ENCODE data around the gene SLF2. TPM values are rescaled to one million over a fixed set of nuclear protein-coding genes. Genes with fewer than 3 reads are reported as not detected.
"Not testable (repeated sequence)": the region's sequence is repeated elsewhere in the genome, so short reads cannot be mapped to it uniquely, and the experiment has no call there.

Gene SLF2
- total RNA-seq, 1 donor from 2014 or later: 3.1 TPM

GRCh38 chr10:100970076-100970913, 57.5 kb downstream of the SLF2 start:
- no peaks in the 10 kb centered on the region for H3K9me3 ChIP-seq
- intact Hi-C loops (cut with DNase I): no loop called here
- peak overlapping the region in 1 of 2 donors; percentile 39 for H3K27ac ChIP-seq
- peaks cover 4 to 9% of the 10 kb centered on the region in 2 donors for H3K36me3 ChIP-seq
- H3K4me1 ChIP-seq: peaks cover 8 to 9% of the 10 kb centered on the region in 2 donors
- TF ChIP-seq CTCF (IDR thresholded peaks at IDR 0.05): no peak
- H3K4me3 ChIP-seq: peak overlapping the region in 1 of 2 donors; percentile 74
- peak in 1 of 2 donors; percentile 62 for DNase-seq (ENCODE audit: low spot score in 2 of 2)
- H3K27me3 ChIP-seq: no peaks in the 10 kb centered on the region

GRCh38 chr10:100970914-100971811, 58.4 kb downstream of the SLF2 start:
- Histone ChIP-seq H3K4me3 (no peak overlapping the region), H3K9me3 (no peaks in the 10 kb centered on the region), H3K36me3 (peaks cover 0 to 5% of the 10 kb centered on the region in 2 donors), H3K27ac (no peak overlapping the region), H3K27me3 (no peaks in the 10 kb centered on the region), H3K4me1 (peaks cover 8 to 9% of the 10 kb centered on the region in 2 donors)
- no peak for TF ChIP-seq CTCF (IDR thresholded peaks at IDR 0.05)
- intact Hi-C loops (cut with DNase I): no loop called here
- DNase-seq (ENCODE audit: low spot score in 2 of 2): peak in 1 of 2 donors; percentile 52

GRCh38 chr10:100972115-100972903, 59.5 kb downstream of the SLF2 start:
- intact Hi-C loops (cut with DNase I): no loop called here
- Histone ChIP-seq H3K4me3 (no peak overlapping the region), H3K36me3 (peaks cover 0 to 3% of the 10 kb centered on the region in 2 donors), H3K27me3 (no peaks in the 10 kb centered on the region), H3K9me3 (no peaks in the 10 kb centered on the region), H3K4me1 (peaks cover 8 to 9% of the 10 kb centered on the region in 2 donors), H3K27ac (no peak overlapping the region)
- peak in 1 of 2 donors; percentile 51 for DNase-seq (ENCODE audit: low spot score in 2 of 2)
- no peak for TF ChIP-seq CTCF (IDR thresholded peaks at IDR 0.05)

GRCh38 chr10:100972904-100973535, 60.3 kb downstream of the SLF2 start:
- DNase-seq (ENCODE audit: low spot score in 2 of 2): peak in 1 of 2 donors; percentile 50
- Histone ChIP-seq H3K27me3 (no peaks in the 10 kb centered on the region), H3K36me3 (peaks cover 0 to 3% of the 10 kb centered on the region in 2 donors), H3K4me3 (no peak overlapping the region), H3K27ac (no peak overlapping the region), H3K9me3 (no peaks in the 10 kb centered on the region), H3K4me1 (peaks cover 8 to 9% of the 10 kb centered on the region in 2 donors)
- no peak for TF ChIP-seq CTCF (IDR thresholded peaks at IDR 0.05)
- intact Hi-C loops (cut with DNase I): no loop called here

GRCh38 chr10:100975397-100975796, 62.6 kb downstream of the SLF2 start:
- H3K36me3 ChIP-seq: peaks cover 11 to 19% of the 10 kb centered on the region in 2 donors
- DNase-seq (ENCODE audit: low spot score in 2 of 2); intact Hi-C loops (cut with DNase I); H3K9me3 ChIP-seq; H3K27ac ChIP-seq; H3K4me1 ChIP-seq; H3K4me3 ChIP-seq; H3K27me3 ChIP-seq: not testable (repeated sequence)
